AG04450 (cell line): Measurements from ENCODE around the gene MED20. TPM values are rescaled to one million over a fixed set of nuclear protein-coding genes. Genes with fewer than 3 reads are reported as not detected.

Experiments used
- CTCF ChIA-PET: fragments of 300-600, 350-600 bp; formaldehyde crosslinking; extraction: SDS; loops from one replicate; lab custom pipeline; 2022; ENCODE audit warnings: antibody characterized with exemption, inconsistent platforms; lab: Charles Lee
- POLR2A ChIA-PET: fragments of 350-600 bp; formaldehyde crosslinking; extraction: SDS; loops from one replicate; lab custom pipeline; 2021; ENCODE audit warnings: antibody characterized with exemption, inconsistent platforms; lab: Yijun Ruan, JAX
- DNase-seq: peaks from one replicate; pipeline ENCODE4 v3.0.0-alpha.2; 2011; ENCODE audit warnings: low read depth, low spot score
- H3K27ac ChIP-seq: one replicate; pipeline ENCODE4 v1.5.1; 2012; ENCODE audit warnings: low read depth, low read length, control low read depth
- H3K27me3 ChIP-seq: one replicate; pipeline ENCODE4 v1.6.0; 2012; ENCODE audit warnings: low read length; ENCODE audit not compliant: control insufficient read depth, insufficient read depth
- H3K4me3 ChIP-seq: 2 replicates; pipeline ENCODE4 v1.5.1; 2011; ENCODE audit warnings: mild to moderate bottlenecking, low read depth, low read length, control low read depth
- H3K9me3 ChIP-seq: 2 replicates; pipeline ENCODE4 v1.5.1; 2012; ENCODE audit warnings: low read length; ENCODE audit not compliant: control insufficient read depth, insufficient read depth
- polyA plus RNA-seq: library from polyadenylated mRNA; depleted of rRNA; stranded (reverse); fragments of >200 nt; gene quantifications from 2 replicates; pipeline ENCODE4 v1.2.3, GENCODE V29; 2011
- TF ChIP-seq, protein P1 (sequence below): IDR thresholded peaks from 2 replicates; pipeline ENCODE4 v1.5.1; 2011; ENCODE audit warnings: low read depth, low read length, control low read depth, inconsistent platforms

Gene MED20
- polyA plus RNA-seq, 1 experiment: 48.6 TPM

DNA sequence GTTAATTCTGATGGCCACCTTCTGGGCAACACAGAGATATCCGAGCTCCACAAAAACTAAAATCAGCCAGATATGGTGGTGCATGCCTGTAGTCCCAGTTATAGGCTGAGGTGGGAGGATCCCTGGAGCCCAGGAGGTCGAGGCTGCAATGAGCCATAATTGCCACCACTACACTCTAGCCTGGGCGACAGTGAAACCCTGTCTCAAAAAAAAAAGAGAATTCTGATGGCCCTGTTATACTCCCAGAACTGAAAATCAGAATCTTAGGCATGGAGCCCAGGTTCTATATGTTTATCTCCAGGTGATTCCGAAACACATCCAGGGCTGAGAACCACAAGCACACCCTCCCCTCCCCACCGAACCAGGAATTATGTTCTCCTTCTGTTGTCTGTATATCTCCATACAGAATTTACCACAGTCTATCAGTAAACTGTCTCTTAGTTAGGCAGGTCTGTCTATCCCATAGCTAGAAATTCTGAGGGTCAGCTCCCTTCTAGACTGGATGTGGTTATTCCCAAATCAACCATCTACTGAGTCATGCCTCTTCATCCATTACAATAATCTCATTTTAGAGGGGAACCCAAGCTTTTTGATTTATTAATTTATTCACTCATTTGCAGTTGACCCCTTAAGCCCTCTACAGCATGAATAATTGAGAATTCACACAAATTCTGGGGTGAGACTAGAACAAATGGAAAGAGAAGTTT, 45.4 kb upstream of the MED20 start:
- no peaks in the 10 kb centered on the region for H3K9me3 ChIP-seq
- no peak overlapping the region for H3K4me3 ChIP-seq
- TF ChIP-seq, protein P1, sequence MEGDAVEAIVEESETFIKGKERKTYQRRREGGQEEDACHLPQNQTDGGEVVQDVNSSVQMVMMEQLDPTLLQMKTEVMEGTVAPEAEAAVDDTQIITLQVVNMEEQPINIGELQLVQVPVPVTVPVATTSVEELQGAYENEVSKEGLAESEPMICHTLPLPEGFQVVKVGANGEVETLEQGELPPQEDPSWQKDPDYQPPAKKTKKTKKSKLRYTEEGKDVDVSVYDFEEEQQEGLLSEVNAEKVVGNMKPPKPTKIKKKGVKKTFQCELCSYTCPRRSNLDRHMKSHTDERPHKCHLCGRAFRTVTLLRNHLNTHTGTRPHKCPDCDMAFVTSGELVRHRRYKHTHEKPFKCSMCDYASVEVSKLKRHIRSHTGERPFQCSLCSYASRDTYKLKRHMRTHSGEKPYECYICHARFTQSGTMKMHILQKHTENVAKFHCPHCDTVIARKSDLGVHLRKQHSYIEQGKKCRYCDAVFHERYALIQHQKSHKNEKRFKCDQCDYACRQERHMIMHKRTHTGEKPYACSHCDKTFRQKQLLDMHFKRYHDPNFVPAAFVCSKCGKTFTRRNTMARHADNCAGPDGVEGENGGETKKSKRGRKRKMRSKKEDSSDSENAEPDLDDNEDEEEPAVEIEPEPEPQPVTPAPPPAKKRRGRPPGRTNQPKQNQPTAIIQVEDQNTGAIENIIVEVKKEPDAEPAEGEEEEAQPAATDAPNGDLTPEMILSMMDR: no peak
- H3K27me3 ChIP-seq: no peaks in the 10 kb centered on the region
- ChIA-PET CTCF (interaction anchor here (1.4 kb wide), 2 partner anchors 45 to 79 kb away, joined by 4 to 8 read pairs; partner anchors contain the start of genes BYSL and MED20), POLR2A (no interaction called here)
- no peak overlapping the region for H3K27ac ChIP-seq
- DNase-seq: no peak

DNA sequence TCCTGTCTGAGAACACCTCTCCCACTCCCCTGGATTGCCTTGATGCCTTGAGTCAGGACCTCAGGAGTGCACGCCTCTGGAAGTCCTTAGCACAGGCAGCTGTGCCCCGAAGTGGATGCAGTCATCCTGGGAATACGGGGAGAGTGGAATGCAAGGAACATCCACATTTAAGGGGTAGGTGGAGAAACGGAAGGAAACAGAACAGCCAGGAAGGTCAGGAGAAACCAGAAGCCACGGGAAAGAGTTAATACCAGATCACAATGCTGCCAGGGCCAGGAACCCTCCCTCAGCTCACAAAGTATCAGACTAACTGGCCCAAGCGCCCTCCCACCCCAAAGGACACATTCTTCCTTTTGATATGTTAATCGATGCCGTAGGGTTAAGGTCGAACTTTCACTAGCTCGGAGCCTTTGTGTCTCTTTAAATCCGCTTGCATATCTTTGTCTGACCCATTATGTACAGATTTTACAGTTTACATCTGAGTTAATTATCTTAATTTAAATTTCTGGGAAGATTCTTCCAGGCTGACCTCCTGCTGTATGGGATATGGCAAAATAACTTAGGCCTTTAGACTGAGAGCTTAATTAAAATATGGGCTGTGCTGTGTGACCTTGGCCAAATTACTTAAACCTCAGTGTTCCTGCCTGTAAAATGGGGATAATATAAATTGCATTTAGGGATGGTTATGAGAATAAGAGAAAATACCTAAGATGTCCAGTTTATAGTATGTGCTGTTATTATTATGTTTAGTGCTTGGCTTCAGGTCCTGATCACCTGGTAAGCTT, 44.7 kb upstream of the MED20 start:
- no peaks in the 10 kb centered on the region for H3K9me3 ChIP-seq
- H3K27me3 ChIP-seq: no peaks in the 10 kb centered on the region
- DNase-seq: no peak
- ChIA-PET CTCF (interaction anchor here (0.7 to 1.4 kb wide), 4 partner anchors 10 to 86 kb away, joined by 3 to 8 read pairs (median 5); partner anchors contain the start of genes BYSL and MED20), POLR2A (no interaction called here)
- TF ChIP-seq, protein P1: no peak
- H3K4me3 ChIP-seq: no peak overlapping the region
- H3K27ac ChIP-seq: no peak overlapping the region

DNA sequence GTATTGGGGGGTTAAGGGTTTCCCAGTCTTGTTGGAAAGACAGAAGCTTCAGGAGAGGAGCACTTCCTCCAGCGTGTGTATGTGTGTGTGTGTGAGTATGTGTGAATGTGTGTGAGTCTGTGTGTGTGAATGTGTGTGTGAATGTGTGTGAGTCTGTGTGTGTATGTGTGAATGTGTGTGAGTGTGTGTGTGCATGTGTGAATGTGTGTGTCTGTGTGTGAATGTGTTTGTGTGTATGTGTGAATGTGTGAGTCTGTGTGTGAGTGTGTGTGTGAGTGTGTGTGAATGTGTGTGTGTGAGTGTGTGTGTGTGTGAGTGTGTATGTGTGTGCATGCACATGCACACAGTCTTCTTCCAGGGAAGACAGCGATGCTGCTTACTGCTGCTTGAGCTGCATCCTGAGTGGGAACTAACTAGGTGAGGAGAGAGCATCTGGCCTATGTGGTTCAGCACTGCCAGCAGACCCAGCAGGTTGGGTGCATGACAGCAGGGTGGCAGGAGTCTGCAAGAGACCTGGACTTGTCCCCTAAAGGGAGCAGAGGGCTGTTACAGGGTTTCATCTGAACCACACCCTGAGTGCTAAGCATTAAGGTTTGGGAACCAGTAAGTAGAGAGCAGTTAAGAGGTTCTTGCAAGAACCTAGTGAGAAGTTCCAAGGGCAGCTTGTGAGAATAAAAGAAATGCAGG, 43.4 kb upstream of the MED20 start:
- TF ChIP-seq, protein P1: no peak
- Histone ChIP-seq H3K4me3 (no peak overlapping the region), H3K27ac (no peak overlapping the region), H3K9me3 (no peaks in the 10 kb centered on the region), H3K27me3 (no peaks in the 10 kb centered on the region)
- ChIA-PET POLR2A (no interaction called here), CTCF (interaction anchor here (0.6 to 2.0 kb wide), 3 partner anchors 21 to 43 kb away, joined by 4 to 10 read pairs (median 4); partner anchors contain the start of genes BYSL and MED20)
- DNase-seq: no peak

DNA sequence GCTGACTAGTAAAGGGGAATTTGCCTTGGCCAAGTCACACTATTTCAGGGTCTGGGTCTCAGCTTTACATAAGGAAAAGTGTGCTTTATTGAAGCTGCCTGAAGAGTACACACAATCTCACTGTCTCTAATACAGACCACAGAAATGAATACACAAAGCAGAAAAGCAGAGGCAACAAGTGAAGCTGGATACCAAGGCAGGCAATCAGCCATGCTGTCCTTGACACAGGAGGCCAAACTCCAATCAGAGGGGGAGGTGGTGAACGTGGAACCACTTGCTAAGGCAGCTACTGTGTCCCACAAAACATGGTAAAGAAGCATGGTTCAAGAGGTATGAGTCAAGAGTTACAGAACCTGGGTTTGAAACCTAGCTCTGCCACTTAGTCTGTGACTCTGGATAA, 42.4 kb upstream of the MED20 start:
- ChIA-PET POLR2A (no interaction called here), CTCF (interaction anchor here (0.6 to 2.0 kb wide), 5 partner anchors 21 to 176 kb away, joined by 3 to 10 read pairs (median 4); partner anchors contain the start of genes BYSL, MED20 and TOMM6)
- Histone ChIP-seq H3K4me3 (no peak overlapping the region), H3K27me3 (no peaks in the 10 kb centered on the region), H3K27ac (no peak overlapping the region), H3K9me3 (no peaks in the 10 kb centered on the region)
- DNase-seq: no peak
- TF ChIP-seq, protein P1: no peak
